Muscle layer of colon (tissue), 2 donors: Measurements from ENCODE around the gene ZNF507.

Source experiments
- H3K27ac ChIP-seq: one replicate; pipeline ENCODE4 v1.7.0; 2013; ENCODE audit warnings: low read depth, mild to moderate bottlenecking, low read length, moderate library complexity
- H3K27me3 ChIP-seq, 2 donors: one replicate each; pipeline ENCODE4 v1.7.0; 2013; ENCODE audit warnings: low read length in 2 of 2, mild to moderate bottlenecking in 2 of 2; ENCODE audit not compliant: insufficient read depth in 2 of 2, control insufficient read depth in 1 of 2
- H3K36me3 ChIP-seq: one replicate; pipeline ENCODE4 v1.7.0; 2013; ENCODE audit warnings: mild to moderate bottlenecking, low read length; ENCODE audit not compliant: insufficient read depth
- H3K4me1 ChIP-seq: one replicate; pipeline ENCODE4 v1.7.0; 2013; ENCODE audit warnings: mild to moderate bottlenecking, low read length; ENCODE audit not compliant: insufficient read depth
- H3K4me3 ChIP-seq, 2 donors: one replicate each; pipeline ENCODE4 v1.7.0; 2013; ENCODE audit warnings: low read length in 2 of 2, low read depth in 1 of 2, mild to moderate bottlenecking in 1 of 2, moderate library complexity in 1 of 2
- H3K9ac ChIP-seq: one replicate; pipeline ENCODE4 v1.7.0; 2013; ENCODE audit warnings: low read length
- H3K9me3 ChIP-seq: one replicate; pipeline ENCODE4 v1.7.0; 2013; ENCODE audit warnings: mild to moderate bottlenecking, low read length
- donor health status: abdominal sarcoma.
- donor health status: Adenocarcinoma of cecum.

ZNF507 gene

DNA sequence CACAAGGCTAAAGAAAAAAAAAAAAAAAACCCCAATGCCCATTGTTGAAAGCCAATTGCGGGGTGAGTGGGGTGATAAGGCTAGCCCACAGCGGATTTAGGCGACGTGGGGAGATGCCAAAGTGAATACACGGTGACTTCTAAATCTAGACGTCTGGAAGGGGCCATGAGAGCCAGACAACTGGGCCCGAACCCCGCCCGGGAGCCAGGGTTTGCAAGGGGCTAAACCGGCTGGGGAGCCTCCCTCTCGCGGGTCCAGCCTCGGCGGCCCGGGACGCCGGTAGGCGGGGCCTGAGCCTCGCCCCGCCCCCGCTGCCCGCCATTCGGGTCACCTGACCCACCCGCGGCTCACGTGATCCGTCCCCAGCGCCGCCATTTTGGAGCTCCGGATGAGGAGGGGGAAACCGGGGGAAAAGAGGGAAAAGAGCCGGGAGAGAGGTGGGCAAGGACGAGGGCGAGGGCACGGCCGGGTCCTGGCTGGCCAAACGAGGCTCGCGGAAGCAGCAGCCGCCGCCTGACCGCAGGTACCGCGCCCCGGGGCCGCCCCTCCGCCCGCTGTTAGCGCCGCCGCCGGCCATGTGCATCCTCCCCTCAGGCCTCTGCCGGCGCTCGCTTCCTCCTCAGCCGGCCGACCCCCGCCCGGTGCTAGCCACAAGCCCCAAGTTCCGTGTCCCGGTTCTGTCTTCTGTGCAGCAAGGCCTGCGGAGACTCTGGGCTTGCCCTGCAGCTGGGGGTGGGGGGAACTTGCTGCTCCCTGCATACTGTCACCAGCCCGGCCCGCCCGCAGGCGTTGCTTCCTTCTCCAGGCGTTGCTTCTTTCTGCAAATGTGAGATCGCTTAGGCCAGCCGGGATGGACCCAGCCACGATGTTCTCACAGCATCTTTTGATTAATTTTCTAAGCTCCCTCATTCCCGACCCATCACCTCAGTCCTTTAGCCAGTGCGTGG, at the start of gene ZNF507:
Gene ZNF507 (plus strand): TSS at position 350 of the 947 bp plus-strand sequence. CDS start 7,221 bp downstream, outside the sequence.
- Histone ChIP-seq H3K9ac (peak within 1 kb of the TSS; percentile 71), H3K9me3 (no peaks in the 10 kb centered on the region), H3K4me1 (peaks cover 32% of the 10 kb centered on the region), H3K36me3 (peaks cover 29% of the 10 kb centered on the region), H3K27ac (peak within 1 kb of the TSS; percentile 74), H3K27me3 (no peaks in the 10 kb centered on the region), H3K4me3 (peak within 1 kb of the TSS; percentile 81 to 99)

DNA sequence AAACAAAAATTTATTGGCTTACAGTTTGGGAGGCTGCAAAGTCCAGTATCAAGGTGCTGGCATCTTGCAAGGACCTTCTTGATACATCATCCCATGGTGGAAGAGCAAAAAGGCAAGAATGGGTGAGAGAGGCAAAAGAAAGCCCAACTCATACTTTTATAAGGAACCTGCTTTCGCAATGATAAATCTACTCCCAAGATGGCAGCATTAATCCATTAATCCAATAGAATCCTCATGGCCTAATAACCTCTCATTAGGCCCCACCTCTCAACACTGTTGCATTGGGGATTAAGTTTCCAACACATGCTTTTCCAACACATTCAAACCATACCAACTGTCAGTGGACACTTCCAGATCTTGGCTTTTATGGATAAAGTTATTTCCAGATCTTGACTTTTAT, 48.7 kb upstream of the ZNF507 start:
- no peaks in the 10 kb centered on the region for H3K9me3 ChIP-seq
- H3K36me3 ChIP-seq = no peaks in the 10 kb centered on the region
- no peak overlapping the region for H3K27ac ChIP-seq
- no peak overlapping the region for H3K9ac ChIP-seq
- no peaks in the 10 kb centered on the region for H3K27me3 ChIP-seq
- H3K4me3 ChIP-seq = no peak overlapping the region
- no peaks in the 10 kb centered on the region for H3K4me1 ChIP-seq

DNA sequence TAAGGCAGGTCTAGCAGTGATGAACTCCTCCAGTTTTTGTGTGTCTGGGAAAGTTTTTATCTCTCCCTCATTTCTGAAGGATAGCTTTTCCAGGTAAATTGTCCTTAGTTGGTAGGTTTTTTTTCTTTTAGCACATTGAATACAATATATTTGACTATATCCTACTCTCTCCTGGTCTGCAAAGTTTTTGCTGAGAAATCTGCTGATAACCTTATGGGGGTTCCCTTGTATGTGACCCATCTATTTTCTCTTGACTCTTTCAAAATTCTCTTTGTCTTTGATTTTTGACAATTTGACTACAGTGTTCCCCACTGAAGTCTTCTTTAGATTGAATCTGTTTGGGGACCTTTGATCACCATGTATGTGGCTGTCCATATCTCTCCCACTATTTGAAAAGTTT, 42.6 kb upstream of the ZNF507 start:
- no peak overlapping the region for H3K9ac ChIP-seq
- no peak overlapping the region for H3K27ac ChIP-seq
- H3K9me3 ChIP-seq = no peaks in the 10 kb centered on the region

DNA sequence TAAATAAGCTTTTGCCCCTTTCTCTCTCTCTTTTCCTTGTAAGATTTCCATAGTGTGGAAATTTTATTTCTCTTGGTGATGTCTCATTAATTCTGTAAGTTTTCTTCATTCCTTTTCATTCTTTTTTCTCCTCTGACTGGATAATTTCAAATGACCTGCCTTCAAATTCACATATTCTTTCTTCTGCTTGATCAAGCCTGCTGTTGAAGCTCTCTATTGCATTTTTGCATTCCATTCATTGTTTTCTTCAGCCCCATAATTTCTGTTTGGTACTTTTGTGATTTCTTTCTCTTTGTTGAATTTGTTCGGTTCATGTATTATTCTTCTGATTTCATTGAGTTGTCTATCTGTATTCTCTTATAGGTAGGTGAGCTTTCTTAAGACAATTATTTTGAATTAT, 42.2 kb upstream of the ZNF507 start:
- Histone ChIP-seq H3K27me3 (no peaks in the 10 kb centered on the region), H3K4me1 (no peaks in the 10 kb centered on the region), H3K27ac (no peak overlapping the region), H3K36me3 (no peaks in the 10 kb centered on the region), H3K4me3 (no peak overlapping the region), H3K9me3 (no peaks in the 10 kb centered on the region), H3K9ac (no peak overlapping the region)

More for the DNA sequence above, 42.6 kb upstream of the ZNF507 start:
- Histone ChIP-seq H3K4me3 (no peak overlapping the region), H3K27me3 (no peaks in the 10 kb centered on the region), H3K4me1 (no peaks in the 10 kb centered on the region), H3K36me3 (no peaks in the 10 kb centered on the region)

DNA sequence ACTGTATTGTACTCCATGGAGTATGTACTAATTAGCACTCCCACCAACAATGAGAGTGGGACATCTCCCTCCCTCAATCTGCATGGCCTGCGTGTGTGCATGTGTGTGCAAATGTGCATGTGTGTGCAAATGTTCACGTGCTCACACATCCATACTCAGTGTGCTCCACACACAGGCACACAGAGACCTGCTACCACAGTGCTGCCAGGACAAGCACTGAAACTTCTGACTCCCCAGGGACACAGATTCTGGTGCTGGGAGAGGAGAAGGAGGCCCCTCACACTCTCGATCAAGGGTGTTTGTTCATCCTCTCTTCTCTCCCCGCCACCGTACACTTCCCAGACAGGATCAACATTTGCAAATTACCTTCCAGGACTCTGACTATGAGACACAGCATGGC, 37.8 kb upstream of the ZNF507 start:
- no peak overlapping the region for H3K27ac ChIP-seq
- peaks cover 0 to 6% of the 10 kb centered on the region in 2 donors for H3K27me3 ChIP-seq
- no peaks in the 10 kb centered on the region for H3K9me3 ChIP-seq
- no peak overlapping the region for H3K4me3 ChIP-seq
- no peaks in the 10 kb centered on the region for H3K36me3 ChIP-seq
- no peaks in the 10 kb centered on the region for H3K4me1 ChIP-seq
- no peak overlapping the region for H3K9ac ChIP-seq

DNA sequence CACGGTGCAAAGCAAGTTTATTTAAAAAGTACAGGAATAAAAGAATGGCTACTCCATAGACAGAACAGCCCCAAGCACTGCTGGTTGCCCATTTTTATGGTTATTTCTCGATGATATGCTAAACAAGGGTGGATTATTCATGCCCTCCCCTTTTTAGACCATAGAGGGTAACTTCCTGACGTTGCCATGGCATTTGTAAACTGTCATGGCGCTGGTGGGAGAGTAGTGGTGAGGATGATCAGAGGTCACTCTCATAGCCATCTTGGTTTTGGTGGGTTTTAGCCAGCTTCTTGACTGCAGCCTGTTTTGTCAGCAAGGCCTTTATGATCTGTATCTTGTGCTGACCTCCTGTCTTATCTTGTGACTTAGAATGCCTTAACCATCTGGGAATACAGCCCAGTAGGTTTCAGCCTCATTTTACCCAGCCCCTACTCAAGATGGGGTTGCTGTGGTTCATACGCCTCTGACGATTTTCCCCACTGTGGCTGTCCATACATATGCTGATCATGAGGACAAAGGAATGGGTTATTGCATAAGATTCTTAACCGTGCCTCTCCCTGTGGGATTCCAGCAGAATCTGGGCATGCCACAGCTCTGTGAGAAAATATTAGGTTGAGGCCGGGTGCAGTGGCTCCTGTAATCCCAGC, 36.9 kb upstream of the ZNF507 start:
- no peaks in the 10 kb centered on the region for H3K4me1 ChIP-seq
- no peaks in the 10 kb centered on the region for H3K36me3 ChIP-seq
- no peak overlapping the region for H3K27ac ChIP-seq
- H3K9ac ChIP-seq = no peak overlapping the region
- H3K4me3 ChIP-seq = no peak overlapping the region
- no peaks in the 10 kb centered on the region for H3K9me3 ChIP-seq
- H3K27me3 ChIP-seq = peaks cover 0 to 6% of the 10 kb centered on the region in 2 donors

DNA sequence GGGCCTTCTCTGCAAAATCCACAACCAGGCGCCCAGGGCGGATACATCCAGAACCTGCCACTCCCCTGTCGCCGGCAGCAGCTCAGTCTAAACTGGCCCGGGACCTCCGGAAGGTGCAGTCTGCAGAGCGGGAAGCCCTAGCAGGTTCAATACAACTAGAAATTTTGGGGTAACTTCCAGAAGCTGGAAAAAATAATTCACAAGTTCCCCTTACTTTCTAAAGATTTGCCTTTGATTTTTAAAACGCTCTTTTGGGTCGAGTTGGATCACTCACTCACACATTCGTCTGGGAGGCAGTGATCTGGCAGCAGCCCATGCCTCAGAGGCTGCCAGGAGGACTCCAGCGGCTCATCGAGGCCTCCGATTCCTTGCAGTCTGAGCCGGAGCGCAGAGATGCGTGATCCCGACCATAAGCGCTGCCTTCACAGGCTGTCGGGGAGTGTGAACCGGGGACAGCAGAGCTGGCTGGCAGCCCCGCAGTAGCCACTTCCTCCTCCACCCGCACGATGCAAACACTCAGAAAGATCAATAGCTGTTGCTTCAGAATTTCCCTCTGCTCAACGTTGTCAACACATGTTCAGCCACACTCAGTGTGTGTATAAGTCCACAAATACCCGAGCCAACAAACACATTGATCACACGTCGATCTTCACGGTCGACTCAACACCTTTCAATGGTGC, 35.6 kb upstream of the ZNF507 start:
- Histone ChIP-seq H3K9me3 (no peaks in the 10 kb centered on the region), H3K27me3 (peaks cover 0 to 6% of the 10 kb centered on the region in 2 donors), H3K4me3 (no peak overlapping the region), H3K36me3 (no peaks in the 10 kb centered on the region), H3K9ac (no peak overlapping the region), H3K27ac (no peak overlapping the region), H3K4me1 (no peaks in the 10 kb centered on the region)

DNA sequence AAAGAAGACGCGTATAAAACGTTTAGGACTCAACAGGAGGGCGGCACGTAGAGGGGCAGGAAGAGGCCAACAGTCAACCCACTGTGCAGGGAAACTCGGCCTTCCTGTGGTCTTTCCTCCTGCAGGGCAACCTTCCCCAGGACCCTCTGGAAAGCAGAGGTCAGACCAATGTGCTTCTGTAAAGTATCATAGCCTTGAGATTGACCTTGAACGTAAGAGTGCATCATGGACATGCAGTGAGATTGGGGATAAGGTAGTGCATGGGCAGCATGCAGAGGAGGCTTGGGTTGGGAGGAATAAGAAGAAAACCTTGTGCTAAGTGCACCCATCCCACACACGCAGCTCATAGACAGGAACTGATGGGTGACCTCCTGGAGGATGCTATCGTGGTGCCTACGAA, 34.0 kb upstream of the ZNF507 start:
- no peaks in the 10 kb centered on the region for H3K9me3 ChIP-seq
- H3K9ac ChIP-seq = no peak overlapping the region
- no peak overlapping the region for H3K27ac ChIP-seq
- H3K4me3 ChIP-seq = no peak overlapping the region
- H3K36me3 ChIP-seq = no peaks in the 10 kb centered on the region
- no peaks in the 10 kb centered on the region for H3K4me1 ChIP-seq
- peaks cover 0 to 6% of the 10 kb centered on the region in 2 donors for H3K27me3 ChIP-seq

DNA sequence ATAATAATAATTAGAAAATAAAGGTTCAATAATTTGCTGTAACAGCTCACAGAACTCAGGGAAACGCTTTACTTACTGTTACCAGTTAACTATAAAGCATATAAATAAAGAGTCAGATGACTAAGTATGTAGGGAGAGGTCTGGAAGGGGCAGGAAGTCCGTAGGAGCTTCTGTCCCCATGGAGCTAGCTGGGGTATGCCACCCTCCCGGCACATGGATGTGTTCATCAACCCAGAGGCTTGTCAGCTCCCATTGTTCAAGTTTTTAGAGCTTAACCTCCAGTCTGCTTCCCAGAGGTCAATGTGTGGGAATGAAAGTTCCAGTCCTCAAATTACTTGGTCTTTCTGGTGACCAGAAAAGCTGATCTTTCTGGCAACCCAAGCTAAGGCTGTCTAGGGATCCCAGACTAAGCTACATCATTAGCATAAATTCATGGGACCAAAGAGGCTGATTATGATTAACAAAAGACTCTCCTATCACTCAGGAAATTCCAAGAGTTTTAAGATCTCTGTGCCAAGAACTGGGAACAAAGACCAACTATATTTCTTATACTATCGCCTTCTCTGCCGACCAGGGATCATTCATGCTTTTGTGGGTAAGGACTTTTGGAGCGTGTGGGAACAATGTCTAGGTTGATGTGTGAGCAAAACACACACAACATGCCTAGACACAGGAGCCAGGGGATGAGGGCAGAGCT, 31.7 kb upstream of the ZNF507 start:
- Histone ChIP-seq H3K4me3 (no peak overlapping the region), H3K27me3 (peaks cover 0 to 6% of the 10 kb centered on the region in 2 donors), H3K9me3 (no peaks in the 10 kb centered on the region), H3K4me1 (no peaks in the 10 kb centered on the region), H3K27ac (no peak overlapping the region), H3K36me3 (no peaks in the 10 kb centered on the region), H3K9ac (no peak overlapping the region)

DNA sequence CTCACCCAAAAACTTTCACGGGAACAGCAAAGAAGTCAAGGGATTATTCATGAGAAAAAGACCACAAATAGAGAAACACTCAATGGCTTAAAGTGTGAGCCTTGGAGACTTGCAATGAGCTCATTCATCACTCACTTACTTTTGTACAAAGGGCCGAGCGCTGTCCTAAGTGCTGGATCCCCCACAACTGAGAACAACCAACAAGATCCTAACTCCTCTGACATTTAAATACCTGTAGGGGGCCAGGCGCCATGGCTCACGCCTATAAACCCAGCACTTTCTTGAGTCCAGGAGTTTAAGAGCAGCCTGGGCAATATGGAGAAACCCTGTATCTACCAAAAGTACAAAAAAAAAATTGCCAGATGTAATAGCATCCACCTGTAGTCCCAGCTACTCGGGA, 29.4 kb upstream of the ZNF507 start:
- H3K9me3 ChIP-seq = no peaks in the 10 kb centered on the region
- no peak overlapping the region for H3K27ac ChIP-seq

DNA sequence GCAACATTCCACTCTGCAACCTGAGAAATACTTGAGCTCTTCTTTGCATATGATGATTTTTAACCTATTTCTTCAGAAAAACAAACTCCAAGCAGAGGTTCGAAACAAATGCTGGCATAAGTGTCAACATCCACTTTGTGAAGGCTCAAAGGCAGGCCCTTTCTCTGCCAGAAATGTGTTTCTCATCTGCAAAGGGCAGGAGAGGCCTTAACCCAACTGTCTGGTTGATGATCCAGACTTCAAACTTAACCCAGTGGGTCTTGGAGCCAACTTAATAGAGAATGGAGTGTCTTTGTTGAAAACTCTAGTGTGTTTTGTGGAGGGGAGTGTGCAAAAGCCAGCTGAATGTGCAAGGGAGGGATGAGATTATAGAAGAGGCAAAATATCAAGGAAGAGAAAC, 28.3 kb upstream of the ZNF507 start:
- Histone ChIP-seq H3K27ac (no peak overlapping the region), H3K27me3 (no peaks in the 10 kb centered on the region), H3K9ac (no peak overlapping the region), H3K9me3 (no peaks in the 10 kb centered on the region), H3K36me3 (no peaks in the 10 kb centered on the region), H3K4me1 (no peaks in the 10 kb centered on the region), H3K4me3 (no peak overlapping the region)

More for the DNA sequence above, 29.4 kb upstream of the ZNF507 start:
- H3K36me3 ChIP-seq = no peaks in the 10 kb centered on the region
- no peak overlapping the region for H3K4me3 ChIP-seq
- no peaks in the 10 kb centered on the region for H3K27me3 ChIP-seq
- H3K9ac ChIP-seq = no peak overlapping the region
- no peaks in the 10 kb centered on the region for H3K4me1 ChIP-seq
